HG03175 (cell line): ENCODE measurements around the gene NFE2L2.
"Not testable (repeated sequence)": the region's sequence is repeated elsewhere in the genome, so short reads cannot be mapped to it uniquely, and the experiment has no call there.

Experiments
- ATAC-seq: cut with Tn5 transposase; IDR thresholded peaks from one replicate; pipeline ENCODE4 v1.9.1; 2021; ENCODE audit warnings: mild to moderate bottlenecking, moderate library complexity; ENCODE audit not compliant: unreplicated experiment

Gene NFE2L2

GRCh38 chr2:177239932-177240630 lies 24.4 kb downstream of the NFE2L2 start:
- ATAC-seq = peak; percentile 79

- no peak for ATAC-seq
Observed at GRCh38 chr2:177239053-177239452, 25.5 kb downstream of the NFE2L2 start.

GRCh38 chr2:177237932-177238331 lies 26.6 kb downstream of the NFE2L2 start:
- no peak for ATAC-seq

GRCh38 chr2:177235855-177236437 lies 28.6 kb downstream of the NFE2L2 start:
- no peak for ATAC-seq

GRCh38 chr2:177234267-177234666 lies 30.3 kb downstream of the NFE2L2 start:
- ATAC-seq = no peak

- no peak for ATAC-seq
Observed at GRCh38 chr2:177232098-177232704, 32.3 kb downstream of the NFE2L2 start.

- no peak for ATAC-seq
Observed at GRCh38 chr2:177231270-177231669, 33.3 kb downstream of the NFE2L2 start.

GRCh38 chr2:177229442-177230242 lies 34.9 kb downstream of the NFE2L2 start:
- ATAC-seq = no peak

- ATAC-seq = no peak
Observed at GRCh38 chr2:177225965-177226360, 38.6 kb downstream of the NFE2L2 start.

- ATAC-seq = not testable (repeated sequence)
Observed at GRCh38 chr2:177223436-177223835, 41.1 kb downstream of the NFE2L2 start.

- ATAC-seq = no peak
Observed at GRCh38 chr2:177221970-177222369, 42.6 kb downstream of the NFE2L2 start.

GRCh38 chr2:177221534-177221933 lies 43.0 kb downstream of the NFE2L2 start:
- ATAC-seq = no peak

- not testable (repeated sequence) for ATAC-seq
Observed at GRCh38 chr2:177219787-177220186, 44.7 kb downstream of the NFE2L2 start.

- ATAC-seq = no peak
Observed at GRCh38 chr2:177217247-177217843, 47.2 kb downstream of the NFE2L2 start.

- peak; percentile 52 for ATAC-seq
Observed at GRCh38 chr2:177212891-177213856, 51.4 kb downstream of the NFE2L2 start.

GRCh38 chr2:177212106-177212890 lies 52.2 kb downstream of the NFE2L2 start, which contains the start of gene HNRNPA3:
Gene HNRNPA3 (plus strand): TSS chr2:177212794. CDS start chr2:177212800, 6 bp downstream.
- ATAC-seq = peak; percentile 90

- ATAC-seq = no peak
Observed at GRCh38 chr2:177211576-177212105, 52.9 kb downstream of the NFE2L2 start.

- ATAC-seq = no peak
Observed at GRCh38 chr2:177211169-177211568, 53.4 kb downstream of the NFE2L2 start.

- peak; percentile 65 for ATAC-seq
Observed at GRCh38 chr2:177207101-177207500, 57.4 kb downstream of the NFE2L2 start.
